Gastrocnemius medialis (tissue), 4 donors: ENCODE results near the gene GRM8. TPM values are rescaled to one million over a fixed set of nuclear protein-coding genes. Genes with fewer than 3 reads are reported as not detected.

Experiments
- ATAC-seq, 2 donors: fragments of 150-250 bp; one replicate each; pipeline ENCODE4 v1.9.1; 2016
- DNase-seq, 2 donors: peaks; one replicate each; pipeline ENCODE4 v3.0.0-alpha.2; 2019
- H3K27ac ChIP-seq, 4 donors: fragments of 200-600 bp; sonication (generic); 1 replicate in 1 of 4; 2 replicates in 3 of 4; pipeline ENCODE4 v1.5.1; 2016 to 2018; ENCODE audit warnings: mild to moderate bottlenecking in 2 of 4, moderate library complexity in 1 of 4
- H3K27me3 ChIP-seq, 3 donors: fragments of 200-600 bp; sonication (generic) in 2 of 3; 1 replicate in 1 of 3; 2 replicates in 2 of 3; pipeline versions ENCODE4 v1.5.1 to v1.6.0; 2016 to 2019; ENCODE audit warnings: mild to moderate bottlenecking in 1 of 3, moderate library complexity in 1 of 3
- H3K36me3 ChIP-seq, 2 donors: fragments of 200-600 bp; sonication (generic) in 1 of 2; one replicate each; pipeline ENCODE4 v1.5.1; 2017 to 2018
- H3K4me1 ChIP-seq, 2 donors: fragments of 200-600 bp; sonication (generic) in 1 of 2; one replicate each; pipeline ENCODE4 v1.5.1; 2016 to 2017; ENCODE audit warnings: mild to moderate bottlenecking in 2 of 2
- H3K4me3 ChIP-seq, 4 donors: fragments of 200-600 bp; sonication (generic) in 3 of 4; 1 replicate in 1 of 4; 2 replicates in 3 of 4; pipeline ENCODE4 v1.5.1; 2016 to 2019; ENCODE audit warnings: mild to moderate bottlenecking in 2 of 4
- H3K9me3 ChIP-seq, 3 donors: fragments of 200-600 bp; sonication (generic) in 2 of 3; 1 replicate in 1 of 3; 2 replicates in 2 of 3; pipeline ENCODE4 v1.5.1; 2016 to 2019
- CTCF ChIP-seq, 5 experiments: fragments of 450-650 bp in 3 of 5; fragments of 200-600 bp in 2 of 5; sonication (generic) in 2 of 5; IDR thresholded peaks in 4 of 5; conservative IDR thresholded peaks in 1 of 5; 1 replicate in 4 of 5; 2 replicates in 1 of 5; pipeline ENCODE4 v1.5.1; 2016 to 2019; ENCODE audit warnings: antibody characterized with exemption in 5 of 5, mild to moderate bottlenecking in 3 of 5, moderate library complexity in 3 of 5
- POLR2A ChIP-seq, 2 donors: fragments of 450-650 bp; IDR thresholded peaks; one replicate each; pipeline ENCODE4 v1.6.1; 2017; ENCODE audit warnings: antibody characterized with exemption in 2 of 2, mild to moderate bottlenecking in 2 of 2, moderate library complexity in 2 of 2
- in situ Hi-C, 4 donors: fragments of 200-750 bp; cut with MboI; loops; one replicate each; pipeline versions ENCODE4 v1.15.0 to v1.8.0; 2017; ENCODE audit warnings: low sequenced_read_pairs in 4 of 4
- intact Hi-C: fragments of 100-400 bp; cut with DNase I; formaldehyde crosslinking; loops from one replicate; pipeline ENCODE4 v1.15.1; 2023; ENCODE audit warnings: low total_unique reads
- total RNA-seq, 4 donors: library from RNA; depleted of rRNA; stranded (reverse); fragments of >200 nt; gene quantifications; one replicate each; pipeline versions ENCODE4 v1.1.0 to v1.2.3, GENCODE V29; 2016

GRM8 gene
- total RNA-seq, 4 donors from 2014 or later = not detected

GRCh38 chr7:126419047-126419446 lies 833.7 kb downstream of the GRM8 start:
- H3K36me3 ChIP-seq = no peaks in the 10 kb centered on the region
- H3K9me3 ChIP-seq = no peaks in the 10 kb centered on the region
- no peaks in the 10 kb centered on the region for H3K4me1 ChIP-seq
- H3K4me3 ChIP-seq = no peak overlapping the region
- H3K27ac ChIP-seq = no peak overlapping the region
- intact Hi-C loops = no loop called here
- in situ Hi-C loops = no loop called here
- no peak for ATAC-seq
- H3K27me3 ChIP-seq = no peaks in the 10 kb centered on the region
- no peak for TF ChIP-seq CTCF (IDR thresholded peaks at IDR 0.05 in 4 of 5, conservative IDR thresholded peaks at IDR 0.05 in 1 of 5)
- TF ChIP-seq POLR2A (IDR thresholded peaks at IDR 0.05) = no peak
- DNase-seq = no peak

DNA sequence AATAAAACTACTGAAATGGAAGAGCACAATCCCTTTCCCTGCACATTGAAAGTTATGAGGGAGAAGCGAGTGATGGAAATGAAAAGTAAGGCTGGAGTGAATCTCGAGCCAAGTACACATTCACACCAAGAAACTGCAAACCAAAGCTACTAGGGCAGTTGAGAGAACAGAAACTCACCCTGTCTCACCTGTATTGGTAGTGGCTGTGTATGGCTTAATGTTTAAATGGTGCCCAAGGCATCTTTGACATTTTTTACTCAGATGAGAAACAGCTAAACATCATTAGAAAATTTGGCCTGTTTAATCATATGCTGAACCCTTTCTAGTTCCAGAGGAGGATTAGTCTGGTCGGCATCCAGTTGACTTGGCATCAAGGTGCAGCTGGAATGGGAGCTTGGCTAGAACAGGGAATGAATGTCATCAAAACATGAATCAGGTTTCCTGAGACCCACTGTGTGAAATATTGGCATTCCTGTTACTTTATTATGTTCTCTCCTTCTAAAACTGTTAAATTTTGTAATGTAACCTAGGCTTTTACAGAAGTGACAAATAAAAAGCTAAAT lies 840.8 kb downstream of the GRM8 start:
- in situ Hi-C loops = no loop called here
- no peak for ATAC-seq
- TF ChIP-seq POLR2A (IDR thresholded peaks at IDR 0.05) (no peak), CTCF (IDR thresholded peaks at IDR 0.05 in 4 of 5, conservative IDR thresholded peaks at IDR 0.05 in 1 of 5) (no peak)

DNA sequence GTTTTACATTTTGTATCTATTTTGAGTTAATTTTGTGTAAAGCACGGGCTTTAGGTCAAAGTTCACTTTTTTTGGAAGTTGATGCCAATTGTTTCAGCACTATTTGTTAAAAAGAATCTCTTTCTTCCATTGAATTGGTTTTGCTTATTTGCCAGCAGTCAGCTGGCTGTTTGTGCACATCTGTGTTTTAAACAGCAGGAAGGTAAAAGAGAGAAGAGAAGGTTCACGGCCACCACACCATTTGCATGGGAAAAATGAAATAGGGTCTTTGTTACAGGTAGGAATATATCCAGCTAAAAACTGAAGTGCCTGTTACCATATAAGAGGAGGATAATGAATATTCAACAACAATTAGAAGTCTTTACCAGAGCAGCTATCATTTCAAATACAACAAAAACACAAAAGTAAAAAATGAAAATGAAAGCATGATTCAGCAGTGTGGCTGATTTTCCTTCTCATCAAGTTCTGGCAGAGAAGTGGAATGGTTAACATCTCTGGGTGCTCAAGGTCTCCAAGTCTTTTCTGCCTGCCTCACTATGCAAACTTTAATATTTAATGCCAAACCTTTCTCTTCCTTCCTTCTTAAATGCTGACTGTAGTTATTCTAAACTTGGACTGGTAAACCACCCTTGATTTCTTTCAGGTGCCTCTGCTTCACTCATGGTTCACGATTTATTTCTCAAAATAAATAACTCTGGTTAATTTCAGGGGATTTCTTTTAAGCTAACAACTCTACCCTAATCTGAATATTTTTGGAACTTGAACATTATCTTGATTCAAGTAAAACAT lies 841.5 kb downstream of the GRM8 start:
- Histone ChIP-seq H3K4me1 (no peaks in the 10 kb centered on the region), H3K27me3 (no peaks in the 10 kb centered on the region), H3K4me3 (no peak overlapping the region), H3K27ac (no peak overlapping the region), H3K9me3 (no peaks in the 10 kb centered on the region), H3K36me3 (no peaks in the 10 kb centered on the region)
- no peak for DNase-seq
- TF ChIP-seq POLR2A (IDR thresholded peaks at IDR 0.05) (no peak), CTCF (IDR thresholded peaks at IDR 0.05 in 4 of 5, conservative IDR thresholded peaks at IDR 0.05 in 1 of 5) (no peak)
- intact Hi-C loops = no loop called here
- in situ Hi-C loops = no loop called here
- ATAC-seq = no peak

More for the DNA sequence above, 840.8 kb downstream of the GRM8 start:
- Histone ChIP-seq H3K27me3 (no peaks in the 10 kb centered on the region), H3K4me3 (no peak overlapping the region), H3K9me3 (no peaks in the 10 kb centered on the region), H3K4me1 (no peaks in the 10 kb centered on the region), H3K36me3 (no peaks in the 10 kb centered on the region), H3K27ac (no peak overlapping the region)
- intact Hi-C loops = no loop called here
- DNase-seq = no peak

GRCh38 chr7:126403040-126403439 lies 849.7 kb downstream of the GRM8 start:
- ATAC-seq = no peak
- no peaks in the 10 kb centered on the region for H3K4me1 ChIP-seq
- in situ Hi-C loops = no loop called here

GRCh38 chr7:126401918-126402317 lies 850.8 kb downstream of the GRM8 start:
- in situ Hi-C loops = no loop called here

More at GRCh38 chr7:126403040-126403439, 849.7 kb downstream of the GRM8 start:
- intact Hi-C loops = no loop called here
- H3K9me3 ChIP-seq = no peaks in the 10 kb centered on the region
- TF ChIP-seq POLR2A (IDR thresholded peaks at IDR 0.05) = no peak
- H3K27me3 ChIP-seq = no peaks in the 10 kb centered on the region
- no peak for DNase-seq
- H3K4me3 ChIP-seq = no peak overlapping the region
- H3K27ac ChIP-seq = no peak overlapping the region
- H3K36me3 ChIP-seq = no peaks in the 10 kb centered on the region

More at GRCh38 chr7:126401918-126402317, 850.8 kb downstream of the GRM8 start:
- intact Hi-C loops = no loop called here
- Histone ChIP-seq H3K9me3 (no peaks in the 10 kb centered on the region), H3K4me1 (no peaks in the 10 kb centered on the region), H3K27ac (no peak overlapping the region), H3K27me3 (no peaks in the 10 kb centered on the region), H3K4me3 (no peak overlapping the region), H3K36me3 (no peaks in the 10 kb centered on the region)
- TF ChIP-seq POLR2A (IDR thresholded peaks at IDR 0.05) (no peak), CTCF (IDR thresholded peaks at IDR 0.05 in 4 of 5, conservative IDR thresholded peaks at IDR 0.05 in 1 of 5) (no peak)
- DNase-seq = no peak
- no peak for ATAC-seq
